NCI-H2227 (cell line): ENCODE results near the gene PNPLA2.

Source experiments
- DNase-seq: peaks from one replicate; lab custom pipeline; 2025; ENCODE audit not compliant: unreplicated experiment; lab: John Stamatoyannopoulos, UW

The PNPLA2 gene

DNA sequence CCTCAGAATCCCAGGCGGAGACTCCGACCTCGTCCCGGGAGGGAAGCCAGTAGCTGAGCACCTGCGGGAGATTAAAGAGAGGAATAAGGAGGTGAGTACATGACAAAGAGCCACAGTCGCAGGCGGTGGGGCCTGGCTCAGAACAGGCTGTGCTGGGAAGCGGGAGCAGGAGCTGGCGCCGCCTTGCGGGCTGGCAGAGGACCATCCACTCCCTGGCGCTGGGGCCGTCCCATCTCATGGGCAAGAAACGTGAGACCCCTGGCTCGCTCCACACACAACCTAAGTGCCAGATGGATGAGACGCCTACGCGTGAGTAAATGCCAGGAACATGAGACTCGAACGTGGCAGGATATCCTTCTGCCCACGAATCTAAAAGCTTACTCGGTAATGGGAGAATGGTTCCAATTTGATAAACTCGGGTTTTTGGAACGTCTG lies 35.1 kb upstream of the PNPLA2 start:
- peak; percentile 70 for DNase-seq

DNA sequence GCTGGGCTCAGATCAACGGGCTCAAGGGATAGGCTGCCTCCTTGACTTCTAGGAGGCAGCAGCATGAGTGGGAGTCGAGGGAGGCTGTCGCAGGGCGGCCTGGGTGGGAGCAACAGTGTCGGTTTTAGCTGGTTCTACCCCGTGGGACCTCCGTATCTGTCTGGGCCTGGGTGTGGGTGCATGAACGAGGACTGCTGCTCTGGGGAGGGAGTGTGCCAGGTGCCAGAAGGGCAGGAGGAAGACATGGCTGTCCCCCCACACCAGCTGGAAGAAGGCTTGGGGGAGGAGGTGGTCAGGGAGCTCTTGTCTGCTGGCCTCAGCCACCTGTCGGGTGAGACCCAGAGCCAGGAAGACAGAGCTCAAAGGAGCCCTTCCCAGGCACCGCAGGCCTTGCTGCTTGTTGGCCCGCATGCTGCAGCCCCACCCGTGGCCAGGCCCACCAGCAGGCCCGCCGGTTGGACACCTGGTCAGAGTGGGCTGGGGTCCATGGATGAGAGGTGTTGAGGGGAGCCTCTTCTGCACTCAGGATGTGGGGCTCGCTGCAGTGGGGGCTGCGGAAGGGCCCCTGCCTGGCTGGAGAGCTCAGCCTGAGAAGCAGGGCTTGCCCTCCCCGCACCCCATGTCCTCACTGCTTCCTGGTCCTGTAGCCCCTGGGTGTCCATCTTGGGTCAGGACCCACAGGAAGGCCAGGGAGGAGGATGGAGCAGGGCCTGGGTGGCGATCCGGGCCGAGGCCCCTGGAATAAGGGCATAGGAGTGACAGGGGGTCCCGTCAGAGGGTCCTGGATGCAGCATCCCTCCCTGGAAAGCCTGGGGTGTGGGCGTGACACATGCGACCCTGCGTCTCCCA lies 32.3 kb upstream of the PNPLA2 start:
- DNase-seq, result no peak

DNA sequence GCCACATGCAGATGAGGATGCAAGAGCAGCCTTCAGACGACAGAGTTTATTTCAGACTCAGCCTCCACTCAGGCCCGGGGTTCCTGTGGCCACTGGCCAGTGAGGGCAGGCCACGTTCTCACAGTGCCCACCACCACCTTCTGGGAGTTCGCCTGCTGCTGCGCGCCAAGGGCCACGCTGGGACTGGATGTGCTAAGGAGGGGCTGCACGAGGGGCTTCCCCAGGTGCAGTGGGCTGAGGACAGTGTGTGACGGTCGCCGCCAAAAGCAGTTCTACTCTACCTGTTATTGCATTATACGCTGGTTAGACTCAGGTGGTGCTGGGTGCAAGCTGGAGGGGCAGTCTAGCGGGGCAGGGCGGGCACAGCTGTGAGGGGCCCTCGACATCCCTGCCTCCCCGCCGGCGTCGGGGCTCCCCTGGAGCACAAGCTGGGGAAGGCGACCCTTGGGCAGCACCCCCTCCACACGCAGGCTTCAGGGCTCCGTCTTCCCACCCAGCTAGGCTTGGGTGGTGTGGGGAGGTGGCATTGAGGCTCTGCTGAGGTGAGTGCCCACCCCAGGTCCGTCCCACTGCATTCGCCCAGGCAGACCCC lies 31.5 kb upstream of the PNPLA2 start:
- no peak for DNase-seq

DNA sequence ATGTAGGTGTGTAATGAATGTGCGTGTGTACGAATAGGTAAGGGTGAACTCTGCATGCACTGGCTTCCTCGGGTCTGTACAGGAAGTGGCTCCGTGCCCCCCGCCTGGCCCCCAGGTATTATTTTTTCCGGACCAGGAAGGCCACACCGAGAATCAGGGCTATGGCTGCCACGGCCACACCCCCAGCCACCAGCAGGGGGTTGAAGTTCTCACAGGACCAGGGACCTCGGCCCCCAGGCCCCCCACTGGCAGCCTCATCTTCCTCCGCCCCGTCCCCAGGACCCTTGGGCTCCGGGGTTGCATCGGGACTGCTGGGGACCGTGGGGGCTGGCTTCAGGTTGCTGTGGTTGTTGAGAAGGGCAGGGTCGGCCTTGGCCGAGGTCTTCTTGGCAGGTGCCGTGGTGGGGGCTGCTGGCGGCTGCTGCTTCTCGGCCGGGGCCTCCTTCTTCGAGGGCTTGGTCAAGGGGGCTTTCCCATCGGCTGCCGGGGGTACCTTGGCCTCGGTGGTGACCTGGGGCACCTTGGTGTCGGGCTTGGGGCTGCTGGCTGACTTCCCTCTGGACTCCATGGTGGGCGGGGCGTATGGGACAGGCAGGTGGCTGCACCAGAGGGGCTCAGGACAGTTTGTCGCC lies 30.6 kb upstream of the PNPLA2 start:
- DNase-seq, result no peak

DNA sequence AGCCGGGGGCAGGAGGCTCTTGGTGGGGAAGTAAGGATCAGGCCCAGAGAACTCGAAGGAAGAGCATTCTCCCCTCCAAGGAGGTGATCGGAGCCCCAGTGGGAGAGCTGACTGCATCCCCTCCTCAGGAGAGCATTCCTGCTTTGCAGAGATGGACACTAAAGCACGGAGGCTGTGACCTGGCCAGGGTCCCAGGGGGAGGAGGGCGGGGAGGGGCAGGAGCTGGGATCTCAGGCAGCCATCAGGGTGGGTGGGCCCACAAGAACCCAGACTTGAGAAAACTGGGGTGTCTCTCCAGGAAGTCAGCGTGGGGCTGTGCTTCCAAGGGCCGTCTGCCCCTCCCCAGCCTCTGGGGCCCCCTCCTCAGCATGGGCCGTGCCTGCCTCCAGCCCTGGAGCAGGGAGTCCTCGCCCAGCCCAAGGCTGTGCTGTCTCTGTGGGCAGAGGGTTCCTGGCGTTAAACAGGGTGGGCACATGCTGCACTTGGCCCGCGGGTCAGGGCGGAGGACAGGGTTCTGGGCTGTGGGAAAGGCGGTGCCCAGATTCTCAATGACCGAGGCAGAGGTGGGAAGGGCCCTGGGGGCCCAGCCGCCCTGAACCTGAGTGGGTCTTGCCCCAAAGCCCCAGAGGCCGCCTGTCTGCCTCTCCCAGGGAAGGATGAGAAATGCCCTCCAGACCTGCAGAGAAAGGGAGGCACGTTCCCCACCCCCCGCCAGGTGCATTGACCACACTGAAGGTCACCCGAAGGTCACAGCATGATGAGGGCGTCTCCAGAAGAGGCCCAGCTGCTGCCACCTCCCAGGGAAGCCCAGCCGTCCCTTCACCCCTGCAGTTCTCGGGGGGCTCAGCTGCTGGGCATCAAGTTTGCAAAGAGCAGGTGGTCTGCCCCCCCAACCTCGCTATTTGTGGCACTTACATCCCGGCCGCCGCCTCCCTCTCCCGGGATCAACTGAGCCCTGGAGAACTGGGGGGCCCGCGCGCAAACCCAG lies 29.5 kb upstream of the PNPLA2 start:
- DNase-seq, result no peak

DNA sequence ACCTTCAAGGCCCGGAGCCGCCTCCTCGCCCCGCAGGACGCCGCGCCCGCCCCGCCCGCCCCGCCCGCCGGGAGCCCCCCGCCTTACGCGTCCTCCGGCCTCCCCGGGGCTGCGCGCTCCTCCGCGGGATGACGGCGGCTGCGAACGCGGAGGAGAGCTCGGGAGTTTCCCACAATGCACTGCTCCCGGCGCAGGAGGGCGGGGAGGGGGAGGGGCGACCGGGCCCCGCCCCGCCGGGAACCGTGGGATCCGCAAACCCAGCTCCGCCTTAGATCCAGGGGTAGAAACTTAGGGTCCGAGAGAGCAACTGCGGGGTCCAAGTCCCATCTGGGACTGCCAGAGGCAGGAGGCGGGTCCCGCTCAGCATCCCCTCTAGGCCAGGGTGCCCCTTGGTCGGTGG lies 28.8 kb upstream of the PNPLA2 start, which contains the start of gene CEND1:
Gene CEND1, minus strand, starts transcription at position 148 of the 400 bp plus-strand sequence. CDS start 1,514 bp downstream, outside the sequence.
- DNase-seq, result peak; percentile 92

DNA sequence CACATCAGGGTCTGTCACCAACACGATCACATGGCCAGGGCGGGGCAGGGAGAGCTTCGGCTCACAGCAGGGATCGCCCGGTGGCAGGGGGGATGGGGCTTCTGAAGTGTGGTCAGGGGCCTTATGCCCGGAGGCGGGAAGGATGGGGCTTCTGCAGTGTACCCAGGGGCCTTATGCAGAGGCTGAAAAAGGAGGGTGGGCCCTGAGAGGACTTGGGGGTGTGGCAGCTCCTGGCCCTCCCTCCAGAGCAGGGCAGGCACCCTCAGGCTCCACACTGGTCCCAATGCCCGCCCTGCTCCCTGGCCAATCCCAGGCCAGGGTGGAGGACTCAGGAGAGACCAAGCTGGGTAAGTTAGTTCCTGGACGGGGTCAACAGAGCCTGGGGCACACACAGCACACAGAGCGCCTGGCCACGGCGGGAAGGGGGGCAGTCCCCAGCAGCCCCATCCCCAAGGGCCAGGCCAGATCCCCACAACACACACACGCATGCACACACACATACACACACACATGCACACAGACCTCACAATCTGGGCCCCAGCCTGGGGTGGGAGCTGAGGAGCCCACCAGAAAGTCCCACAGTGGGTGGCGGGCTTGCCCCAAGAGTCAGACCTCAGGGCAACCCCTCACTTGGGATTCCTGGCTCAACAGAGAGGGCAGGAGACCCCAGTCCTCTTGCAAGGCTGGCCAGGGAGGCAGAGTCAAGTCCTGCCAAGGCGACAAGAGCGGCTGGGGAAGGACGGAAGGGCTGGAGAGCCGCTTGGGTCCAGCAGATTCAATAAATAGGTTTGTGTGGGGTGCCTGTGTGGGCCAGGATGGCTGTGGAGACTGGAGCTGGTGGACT lies 27.8 kb upstream of the PNPLA2 start:
- peak; percentile 83 for DNase-seq

DNA sequence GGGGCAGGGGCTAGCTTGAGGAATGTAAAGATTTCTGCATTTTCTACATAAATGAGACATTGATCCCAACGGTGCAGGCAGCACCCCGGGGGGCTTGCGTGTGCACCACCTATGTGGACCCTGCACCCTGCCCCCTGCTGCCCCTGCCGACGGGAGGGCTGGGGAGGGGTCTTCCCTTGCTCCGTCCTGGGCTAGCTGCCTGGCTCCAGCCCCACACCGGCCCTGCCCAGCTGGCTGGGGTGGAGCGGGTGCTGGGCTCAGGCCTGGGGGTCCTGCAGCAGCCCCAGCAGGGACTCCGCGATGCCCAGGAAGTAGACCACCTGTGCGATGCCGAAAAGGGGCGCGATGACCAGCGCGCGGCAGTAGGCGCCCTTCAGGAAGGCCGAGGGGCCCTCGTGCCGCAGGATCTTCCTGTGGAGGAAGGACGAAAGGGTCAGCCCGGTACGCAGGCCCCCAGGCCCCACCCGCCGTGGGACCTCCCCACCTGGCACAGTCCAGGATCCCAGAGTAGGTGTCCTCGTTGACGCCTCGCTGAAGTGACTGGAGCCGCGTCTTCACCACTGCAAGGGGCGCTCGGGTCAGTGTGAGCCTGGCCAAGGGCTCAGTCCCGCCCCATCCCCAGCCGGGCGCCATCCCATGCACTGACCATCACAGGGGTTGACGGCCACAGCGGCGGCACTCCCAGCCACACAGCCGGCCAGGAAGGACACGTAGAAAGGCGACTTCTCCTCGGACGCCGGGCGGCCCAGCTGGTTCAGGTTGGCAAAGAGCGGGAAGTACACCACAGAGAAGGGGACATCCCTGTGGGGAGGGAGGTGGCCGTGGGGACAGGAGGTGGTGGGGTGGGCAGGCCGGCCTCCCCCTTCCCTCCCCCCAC lies 26.8 kb upstream of the PNPLA2 start:
- DNase-seq, result no peak

DNA sequence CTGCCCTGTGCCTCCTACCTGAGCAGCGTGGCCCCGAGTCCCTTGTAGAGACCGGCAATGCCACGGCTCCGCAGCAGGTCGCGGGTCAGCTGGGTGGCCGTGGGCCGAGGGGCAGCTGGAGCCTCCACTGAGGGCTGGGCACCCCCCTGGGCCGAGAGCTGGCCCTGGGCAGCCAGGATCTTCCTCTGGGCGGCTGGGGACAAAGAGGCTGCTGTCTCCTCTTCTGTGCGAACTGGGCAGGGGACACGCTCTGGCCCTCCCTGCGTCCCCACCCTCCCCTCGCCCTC lies 26.2 kb upstream of the PNPLA2 start:
- DNase-seq, result no peak

DNA sequence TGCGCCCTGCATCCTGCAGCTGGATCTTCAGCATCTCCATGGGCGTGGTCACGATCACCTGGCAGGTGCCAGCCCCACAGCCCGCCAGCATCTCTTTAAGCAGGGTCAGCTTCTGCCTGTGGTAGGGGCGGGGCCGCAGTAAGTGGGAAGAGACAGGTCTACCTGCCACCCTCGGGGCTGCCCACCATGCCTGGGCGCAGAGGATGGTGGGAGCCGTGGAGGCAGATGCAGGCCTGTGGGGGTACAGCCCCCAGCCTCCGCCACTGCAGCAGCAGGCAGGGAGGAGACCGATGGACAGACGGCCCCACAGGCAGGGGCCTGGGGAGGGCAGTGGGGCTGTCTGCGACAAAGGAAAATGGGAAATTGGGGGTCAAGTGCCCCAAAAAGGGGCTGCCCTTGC lies 25.8 kb upstream of the PNPLA2 start:
- DNase-seq, result no peak

DNA sequence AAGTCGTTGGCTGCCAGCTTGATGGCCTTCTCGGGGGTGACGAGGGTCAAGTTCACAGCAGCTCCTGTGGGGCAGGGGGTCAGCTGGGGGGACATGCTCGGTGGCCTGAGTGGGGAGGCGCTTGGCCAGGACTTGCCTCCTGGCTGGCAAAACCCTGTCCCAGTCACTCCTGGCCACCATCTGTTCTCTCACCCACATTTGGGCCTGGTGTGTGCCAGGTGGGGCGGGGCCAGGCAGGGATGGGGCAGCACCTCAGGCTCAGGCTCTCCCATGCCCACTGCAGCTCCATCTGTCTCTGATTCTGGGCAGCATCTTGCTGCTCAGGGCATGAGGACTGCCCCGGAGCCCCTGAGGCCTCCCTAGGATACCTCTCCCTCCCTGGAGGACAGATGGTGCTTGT lies 25.2 kb upstream of the PNPLA2 start:
- DNase-seq, result no peak

DNA sequence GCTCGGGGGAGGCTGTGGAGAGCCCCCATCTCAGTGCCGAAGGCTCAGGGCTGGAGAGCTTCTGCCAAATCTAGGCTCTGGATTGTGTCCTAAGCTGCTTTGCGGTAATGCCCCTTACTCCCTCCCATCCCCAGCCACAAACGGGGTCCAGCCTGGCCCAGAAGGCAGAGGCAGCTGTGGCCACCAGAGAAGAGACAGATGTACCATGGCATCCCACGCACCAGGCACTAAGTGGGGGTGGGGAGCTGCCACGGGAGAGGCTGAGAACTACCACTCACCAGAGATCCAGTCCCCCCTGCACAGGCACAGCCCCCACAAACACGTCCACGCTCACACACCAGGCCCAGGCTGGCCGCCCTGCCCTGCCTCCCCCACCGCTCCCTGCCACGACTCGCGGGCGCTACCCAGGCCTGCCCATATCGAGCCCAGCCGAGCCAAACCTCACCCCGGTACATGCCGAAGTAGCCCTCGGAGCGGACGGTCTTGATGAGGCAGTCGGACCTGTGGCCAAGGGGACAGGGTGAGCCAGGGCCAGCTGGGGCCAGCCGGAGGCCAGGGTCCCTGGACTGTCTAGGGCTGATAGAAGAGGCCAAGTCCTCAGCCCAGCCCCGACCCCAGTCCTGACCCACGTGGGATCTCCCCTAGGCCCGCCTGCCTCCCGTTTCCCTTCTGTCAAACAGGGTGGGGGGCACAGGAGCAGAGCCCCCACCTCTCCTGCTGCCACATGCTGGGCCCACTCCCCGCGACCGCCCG lies 24.5 kb upstream of the PNPLA2 start:
- DNase-seq, result no peak

DNA sequence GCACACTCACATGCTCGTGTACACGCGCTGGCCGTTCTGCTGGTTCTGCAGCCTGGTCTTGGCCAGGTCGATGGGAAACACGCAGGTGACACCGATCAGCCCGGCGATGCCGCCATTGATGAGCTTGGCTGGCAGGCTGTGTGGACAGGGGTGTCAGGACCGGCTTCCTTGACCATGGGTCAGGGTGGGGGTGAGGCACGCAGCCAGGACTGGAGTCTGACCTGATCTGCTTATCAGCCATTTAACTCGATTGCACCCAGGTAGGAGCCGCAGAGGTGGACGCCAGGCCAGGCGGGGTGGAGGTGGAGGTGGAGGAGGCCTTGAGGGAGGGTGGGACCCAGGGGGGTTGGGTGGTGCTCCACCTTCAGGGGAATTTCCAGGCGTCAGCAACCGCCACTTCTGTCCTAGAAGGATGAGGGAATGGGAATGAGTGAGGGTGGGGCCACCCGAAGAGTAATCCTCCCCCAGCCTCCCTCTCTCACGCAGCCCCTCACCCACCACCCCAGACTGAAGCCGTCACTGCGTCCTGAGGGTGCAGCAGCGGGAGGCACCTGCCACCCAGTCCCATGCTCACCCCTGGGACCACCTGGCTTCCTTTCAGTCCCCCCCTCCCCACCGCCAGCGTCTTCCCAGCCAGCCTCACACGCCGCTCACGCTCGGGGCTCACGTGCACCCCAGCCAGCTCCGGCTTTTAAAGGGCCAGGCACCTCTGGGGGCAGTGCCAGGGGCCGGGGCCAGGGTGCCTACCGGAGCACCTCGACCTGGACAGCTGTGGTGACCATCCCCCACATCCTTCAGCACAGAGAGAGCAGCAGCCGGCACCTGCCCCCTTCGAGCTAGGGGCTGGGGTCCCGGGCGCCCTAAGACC lies 23.7 kb upstream of the PNPLA2 start:
- peak; percentile 68 for DNase-seq

DNA sequence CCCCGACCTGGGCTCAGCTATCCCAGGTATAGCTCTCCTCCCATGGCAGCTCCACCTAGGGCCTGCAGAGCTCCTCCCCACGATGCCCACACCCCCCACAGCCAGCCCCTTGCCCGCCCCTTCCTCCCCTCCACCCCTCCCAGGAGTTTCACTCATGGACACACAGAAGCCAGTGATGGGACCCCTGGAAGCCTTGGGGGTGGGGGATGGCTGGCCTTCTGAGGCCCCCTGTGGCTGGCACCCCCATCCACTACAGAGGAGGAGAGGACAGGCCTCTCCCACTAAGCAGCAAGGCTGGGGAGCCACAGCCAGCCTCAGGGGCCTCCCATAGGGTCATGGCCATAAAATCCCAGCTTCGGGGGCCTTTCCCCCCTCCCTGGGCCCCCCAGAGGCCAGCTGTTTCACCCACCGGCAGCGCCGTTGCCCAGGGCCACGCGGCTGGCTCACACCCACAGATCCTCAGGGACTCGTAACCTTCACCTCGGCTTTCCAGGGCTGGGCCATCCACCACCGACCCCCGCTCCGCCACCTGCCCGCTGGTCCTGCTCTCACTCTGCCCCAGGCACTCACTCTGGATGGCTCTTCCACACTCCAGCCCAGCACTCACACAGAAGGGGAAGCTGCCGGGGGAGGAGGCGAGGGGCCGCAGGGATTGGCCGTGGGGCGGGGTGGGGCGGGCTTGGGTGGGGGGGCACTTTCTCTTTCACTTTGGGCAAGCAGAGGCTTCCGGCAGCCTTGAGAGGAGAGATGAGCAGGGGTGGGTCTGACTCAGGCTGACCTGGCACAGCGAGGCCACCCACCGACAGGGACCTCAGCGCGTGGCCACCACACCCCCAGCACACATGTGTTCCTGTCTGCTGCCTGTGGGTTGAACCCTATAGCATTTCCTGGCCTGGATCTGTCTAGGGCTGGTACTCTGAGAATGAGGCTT lies 22.8 kb upstream of the PNPLA2 start:
- peak; percentile 86 for DNase-seq

DNA sequence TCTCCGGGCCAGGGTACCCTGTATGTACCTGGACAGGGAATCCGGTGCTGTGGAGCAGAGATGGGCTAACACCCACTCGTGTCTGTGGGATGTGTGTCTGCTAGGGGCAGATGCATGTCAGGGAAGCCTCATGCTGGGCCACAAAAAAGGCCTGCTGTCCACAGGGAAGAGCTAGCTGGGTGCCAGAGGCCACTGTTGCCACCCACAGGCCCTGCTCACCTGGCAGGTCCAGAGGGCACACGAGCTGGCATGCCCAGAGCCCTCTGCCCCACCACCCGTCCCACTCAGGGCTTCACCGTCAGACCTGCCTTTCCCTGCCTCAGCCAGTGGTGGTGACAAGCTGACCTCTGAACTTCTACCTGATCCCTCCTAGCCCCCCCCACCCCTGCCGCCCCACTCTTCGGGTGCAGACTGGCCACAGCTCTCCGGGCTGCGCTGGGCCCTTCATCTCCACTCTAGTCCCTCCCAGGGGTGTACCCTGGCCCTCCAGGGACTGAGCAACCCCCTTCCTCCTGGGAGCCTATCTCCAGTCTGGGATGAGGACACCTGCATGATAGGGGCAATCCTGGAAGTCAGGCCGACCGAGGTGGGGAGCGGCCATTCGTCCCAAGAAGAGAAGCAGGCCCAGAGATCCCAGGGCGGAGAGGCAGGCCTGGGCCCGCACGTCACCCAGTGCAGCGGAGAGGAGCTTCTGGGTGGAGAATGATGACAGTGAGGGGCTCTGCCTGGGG lies 22.0 kb upstream of the PNPLA2 start:
- no peak for DNase-seq
